IMR-90 (cell line): ENCODE data around the gene PTPRU. TPM values are rescaled to one million over a fixed set of nuclear protein-coding genes. Genes with fewer than 3 reads are reported as not detected.

Experiments used
- ATAC-seq: fragments of 200-7000 bp; cut with Tn5 transposase; 2 replicates; pipeline ENCODE4 v1.9.1; 2020; ENCODE audit warnings: low read depth, mild to moderate bottlenecking, moderate library complexity
- BruUV-seq: library from RNA; stranded (reverse); fragments of 400-500 nt; replicated peaks from 2 replicates; lab custom pipeline; 2021; lab: Mats Ljungman, UMichigan
- CTCF ChIA-PET: fragments of 300-600 bp; formaldehyde crosslinking; extraction: SDS; loops from one replicate; lab custom pipeline; 2021; ENCODE audit warnings: antibody characterized with exemption; lab: Yijun Ruan, JAX
- POLR2A ChIA-PET: fragments of 300-600 bp; sonication (Branson Sonifier 250); formaldehyde crosslinking; loops from one replicate; lab custom pipeline; 2022; ENCODE audit warnings: antibody characterized with exemption; ENCODE audit not compliant: unreplicated experiment; lab: Charles Lee
- DNase-seq: peaks from one replicate; pipeline ENCODE4 v3.0.0; 2013
- H2AFZ ChIP-seq: replicated peaks from 2 replicates; pipeline ENCODE3; 2013; ENCODE audit warnings: low read length, mild to moderate bottlenecking; ENCODE audit not compliant: poor library complexity
- H2AK5ac ChIP-seq: 2 replicates; pipeline ENCODE4 v1.6.1; 2013; ENCODE audit warnings: low read depth, low read length, inconsistent platforms
- H2AK9ac ChIP-seq: replicated peaks from 2 replicates; pipeline ENCODE3; 2013; ENCODE audit warnings: mild to moderate bottlenecking, low read depth, low read length, moderate library complexity; ENCODE audit not compliant: poor library complexity
- H2BK120ac ChIP-seq: 2 replicates; pipeline ENCODE4 v1.6.1; 2013; ENCODE audit warnings: low read depth, low read length, inconsistent platforms
- H2BK15ac ChIP-seq: 3 replicates; pipeline ENCODE4 v1.6.1; 2013; ENCODE audit warnings: low read depth, low read length, inconsistent platforms
- H2BK20ac ChIP-seq: 2 replicates; pipeline ENCODE4 v1.6.1; 2013; ENCODE audit warnings: low read depth, mild to moderate bottlenecking, inconsistent platforms, low read length, moderate library complexity
- H2BK5ac ChIP-seq: 2 replicates; pipeline ENCODE4 v1.6.1; 2013; ENCODE audit warnings: mild to moderate bottlenecking, low read depth, low read length, inconsistent platforms; ENCODE audit not compliant: poor library complexity, severe bottlenecking
- H3K14ac ChIP-seq: replicated peaks from 2 replicates; pipeline ENCODE4 v1.6.1; 2013; ENCODE audit warnings: low read depth, low read length, inconsistent platforms
- H3K18ac ChIP-seq: 2 replicates; pipeline ENCODE4 v1.6.1; 2013; ENCODE audit warnings: low read depth, low read length, control low read depth
- H3K23ac ChIP-seq: 2 replicates; pipeline ENCODE4 v1.6.1; 2013; ENCODE audit warnings: low read depth, low read length, inconsistent platforms
- H3K27ac ChIP-seq: 2 replicates; pipeline ENCODE4 v1.5.1; 2013; ENCODE audit warnings: mild to moderate bottlenecking, control low read depth, low read length; ENCODE audit not compliant: insufficient read depth
- H3K27me3 ChIP-seq: 2 replicates; pipeline ENCODE4 v1.6.1; 2013; ENCODE audit warnings: low read length; ENCODE audit not compliant: control insufficient read depth, insufficient read depth
- H3K36me3 ChIP-seq: 2 replicates; pipeline ENCODE4 v1.6.1; 2013; ENCODE audit warnings: low read length, mixed read lengths; ENCODE audit not compliant: control insufficient read depth, insufficient read depth
- H3K4ac ChIP-seq: 2 replicates; pipeline ENCODE4 v1.6.1; 2013; ENCODE audit warnings: low read depth, low read length, inconsistent platforms
- H3K4me1 ChIP-seq: 2 replicates; pipeline ENCODE4 v1.6.1; 2013; ENCODE audit warnings: low read length, mixed read lengths; ENCODE audit not compliant: control insufficient read depth, insufficient read depth
- H3K4me2 ChIP-seq: 2 replicates; pipeline ENCODE4 v1.6.1; 2013; ENCODE audit warnings: low read depth, mild to moderate bottlenecking, control low read depth, low read length, moderate library complexity
- H3K4me3 ChIP-seq: 2 replicates; pipeline ENCODE4 v1.5.1; 2013; ENCODE audit warnings: low read depth, mild to moderate bottlenecking, control low read depth, low read length, moderate library complexity; ENCODE audit not compliant: insufficient read depth
- H3K56ac ChIP-seq: 2 replicates; pipeline ENCODE4 v1.6.1; 2013; ENCODE audit warnings: low read length, inconsistent platforms; ENCODE audit not compliant: insufficient read depth; ENCODE audit errors: extremely low read depth
- H3K79me1 ChIP-seq, 2 experiments: 2 replicates each; pipeline ENCODE4 v1.6.1; 2013; ENCODE audit warnings: low read length in 2 of 2, inconsistent platforms in 1 of 2, low read depth in 1 of 2
- H3K9ac ChIP-seq: 2 replicates; pipeline ENCODE4 v1.6.1; 2013; ENCODE audit warnings: low read depth, low read length, control low read depth
- H3K9me1 ChIP-seq: 2 replicates; pipeline ENCODE4 v1.6.1; 2013; ENCODE audit warnings: low read length, inconsistent platforms; ENCODE audit not compliant: insufficient read depth
- H3K9me3 ChIP-seq: 2 replicates; pipeline ENCODE4 v1.6.1; 2013; ENCODE audit warnings: low read length; ENCODE audit not compliant: control insufficient read depth, insufficient read depth
- H4K20me1 ChIP-seq: 2 replicates; pipeline ENCODE4 v1.6.1; 2013; ENCODE audit warnings: low read length, inconsistent platforms; ENCODE audit not compliant: insufficient read depth
- H4K5ac ChIP-seq: 2 replicates; pipeline ENCODE4 v1.6.1; 2013; ENCODE audit warnings: mild to moderate bottlenecking, low read depth, low read length, control low read depth
- H4K8ac ChIP-seq, 2 experiments: 2 replicates each; pipeline ENCODE4 v1.6.1; 2013; ENCODE audit warnings: low read depth in 2 of 2, low read length in 2 of 2, control low read depth in 1 of 2, inconsistent platforms in 1 of 2
- H4K91ac ChIP-seq: 2 replicates; pipeline ENCODE4 v1.6.1; 2013; ENCODE audit warnings: low read depth, low read length, inconsistent platforms; ENCODE audit not compliant: insufficient read depth
- BHLHE40 ChIP-seq: fragments of 150-350 bp; IDR thresholded peaks from 2 replicates; pipeline ENCODE4 v1.6.1; 2016; ENCODE audit warnings: mild to moderate bottlenecking, low read depth, low read length
- CEBPB ChIP-seq: IDR thresholded peaks from 2 replicates; pipeline ENCODE4 v1.6.1; 2012; ENCODE audit warnings: low read depth, low read length, improper control_type of control experiment
- CHD1 ChIP-seq: IDR thresholded peaks from 2 replicates; pipeline ENCODE4 v1.6.1; 2012; ENCODE audit warnings: low read depth, low read length, improper control_type of control experiment
- FOS ChIP-seq: fragments of 150-350 bp; IDR thresholded peaks from 2 replicates; pipeline ENCODE4 v1.6.1; 2016; ENCODE audit warnings: low read depth, low read length
- MAFK ChIP-seq: IDR thresholded peaks from 2 replicates; pipeline ENCODE4 v1.6.1; 2012; ENCODE audit warnings: low read depth, low read length, improper control_type of control experiment
- MAZ ChIP-seq: IDR thresholded peaks from 2 replicates; pipeline ENCODE4 v1.6.1; 2012; ENCODE audit warnings: low read depth, mild to moderate bottlenecking, low read length, improper control_type of control experiment, moderate library complexity, borderline replicate concordance
- MXI1 ChIP-seq: IDR thresholded peaks from 2 replicates; pipeline ENCODE4 v1.6.1; 2012; ENCODE audit warnings: low read depth, mild to moderate bottlenecking, low read length, moderate library complexity, borderline replicate concordance
- NFE2L2 ChIP-seq: fragments of 150-350 bp; IDR thresholded peaks from 2 replicates; pipeline ENCODE4 v1.6.1; 2016; ENCODE audit warnings: low read depth, mild to moderate bottlenecking, low read length
- POLR2A ChIP-seq: IDR thresholded peaks from 2 replicates; pipeline ENCODE4 v1.6.1; 2012; ENCODE audit warnings: mild to moderate bottlenecking, low read depth, low read length
- RAD21 ChIP-seq: IDR thresholded peaks from 2 replicates; pipeline ENCODE4 v1.6.1; 2012; ENCODE audit warnings: low read length, improper control_type of control experiment
- RCOR1 ChIP-seq: IDR thresholded peaks from 2 replicates; pipeline ENCODE4 v1.6.1; 2012; ENCODE audit warnings: mild to moderate bottlenecking, low read length, improper control_type of control experiment; ENCODE audit not compliant: insufficient replicate concordance
- RFX5 ChIP-seq: IDR thresholded peaks from 2 replicates; pipeline ENCODE4 v1.8.0; 2012; ENCODE audit warnings: low read depth, mild to moderate bottlenecking, low read length, moderate library complexity
- SMC3 ChIP-seq: fragments of 150-350 bp; IDR thresholded peaks from 2 replicates; pipeline ENCODE4 v1.6.1; 2016; ENCODE audit warnings: low read depth, mild to moderate bottlenecking, antibody characterized with exemption, low read length, moderate library complexity
- WGBS, 2 experiments: methylation state at CpG; one replicate each; pipeline versions ENCODE4 v1.1.5 to v1.1.7; 2013; ENCODE audit warnings: missing lambda C conversion rate in 2 of 2; ENCODE audit not compliant: insufficient read length in 1 of 2; ENCODE audit errors: extremely low coverage in 2 of 2; 5-methylcytosine and 5-hydroxymethylcytosine counted together
- dilution Hi-C: fragments of 300-500 bp; cut with HindIII; formaldehyde crosslinking; loops from one replicate; pipeline ENCODE4 v1.14.3; 2018; ENCODE audit warnings: low sequenced_read_pairs; ENCODE audit not compliant: unreplicated experiment
- in situ Hi-C: fragments of 300-500 bp; cut with MboI; formaldehyde crosslinking; loops from 3 replicates; pipeline ENCODE4 v1.14.3; 2019; ENCODE audit warnings: low sequenced_read_pairs, inconsistent platforms, mixed read lengths
- intact Hi-C: fragments of 100-400 bp; cut with micrococcal nuclease; formaldehyde crosslinking; loops from 2 replicates; pipeline ENCODE4 v1.10.0; 2022
- polyA plus RNA-seq, 3 experiments: library from polyadenylated mRNA; depleted of rRNA; stranded (reverse); fragments of >200 nt; gene quantifications; 2 replicates each; pipeline ENCODE4 v1.2.3, GENCODE V29; 2012; ENCODE audit warnings: low replicate concordance in 1 of 3
- total RNA-seq: library from RNA; depleted of rRNA; stranded (reverse); fragments of >200 nt; gene quantifications from 2 replicates; pipeline ENCODE4 v1.2.3, GENCODE V29; 2012
- TF ChIP-seq, protein P1 (sequence below): fragments of 150-350 bp; IDR thresholded peaks from 2 replicates; pipeline ENCODE4 v1.6.1; 2016; ENCODE audit warnings: low read depth, mild to moderate bottlenecking, low read length, moderate library complexity, borderline replicate concordance
- TF ChIP-seq, protein P2 (sequence below): conservative IDR thresholded peaks from 2 replicates; pipeline ENCODE4 v1.5.1; 2012; ENCODE audit warnings: mild to moderate bottlenecking, low read depth, low read length, improper control_type of control experiment
- TF ChIP-seq, protein P3 (sequence below): fragments of 150-350 bp; IDR thresholded peaks from 2 replicates; pipeline ENCODE4 v1.6.1; 2017; ENCODE audit warnings: mild to moderate bottlenecking, antibody characterized with exemption, low read length, low read depth

Gene PTPRU
- total and polyA plus RNA-seq, 2 of the 4 experiments (the other 2 are of a cell fraction) = 7.0 to 10.7 TPM

DNA sequence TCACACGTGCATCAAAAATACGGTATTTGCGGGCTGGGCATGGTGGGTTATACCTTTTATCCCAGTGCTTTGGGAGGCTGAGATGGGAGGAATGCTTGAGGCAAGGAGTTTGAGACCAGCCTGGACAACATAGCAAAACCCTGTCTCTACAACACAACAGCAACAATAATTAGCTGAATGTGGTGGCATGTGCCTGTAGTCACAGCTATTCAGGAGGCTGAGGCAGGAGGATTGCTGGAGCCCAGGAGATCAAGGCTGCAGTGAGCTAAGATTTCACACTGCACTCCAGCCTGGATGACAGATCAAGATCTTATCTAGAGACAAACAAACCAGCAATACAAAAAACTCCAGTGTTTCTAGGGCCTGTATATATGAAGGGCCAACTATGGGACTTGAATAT, 30.6 kb downstream of the PTPRU start:
- Histone ChIP-seq H2AK9ac (no peak overlapping the region), H4K91ac (no peak overlapping the region), H4K20me1 (no peaks in the 10 kb centered on the region; the same call in 1 of the 2 replicates), H3K4me2 (no peak overlapping the region), H3K9me1 (no peaks in the 10 kb centered on the region; the same call in 1 of the 2 replicates), H2AK5ac (no peak overlapping the region), H2AFZ (no peak overlapping the region), H3K27ac (no peak overlapping the region), H3K79me1 (no peaks in the 10 kb centered on the region), H2BK15ac (no peak overlapping the region), H3K18ac (no peak overlapping the region), H2BK5ac (no peak overlapping the region), H3K9me3 (no peaks in the 10 kb centered on the region), H3K4me1 (peaks cover 6% of the 10 kb centered on the region; the same call in 1 of the 2 replicates), H2BK120ac (no peak overlapping the region), H3K14ac (no peak overlapping the region), H3K4me3 (no peak overlapping the region), H3K9ac (no peak overlapping the region), H3K56ac (no peak overlapping the region), H3K27me3 (no peaks in the 10 kb centered on the region), H4K5ac (no peak overlapping the region), H4K8ac (no peak overlapping the region), H3K36me3 (no peaks in the 10 kb centered on the region), H2BK20ac (no peak overlapping the region), H3K4ac (no peak overlapping the region), H3K23ac (no peak overlapping the region)
- BruUV-seq = no TSS peak
- intact Hi-C loops = no loop called here
- DNase-seq (no peak), ATAC-seq (no peak)
- TF ChIP-seq BHLHE40 = no peak
- TF ChIP-seq RFX5 = no peak
- TF ChIP-seq MAFK = no peak
- TF ChIP-seq NFE2L2 = no peak
- no peak for TF ChIP-seq RAD21
- TF ChIP-seq SMC3 = no peak
- no peak for TF ChIP-seq POLR2A
- TF ChIP-seq RCOR1 = no peak
- TF ChIP-seq, protein P1, sequence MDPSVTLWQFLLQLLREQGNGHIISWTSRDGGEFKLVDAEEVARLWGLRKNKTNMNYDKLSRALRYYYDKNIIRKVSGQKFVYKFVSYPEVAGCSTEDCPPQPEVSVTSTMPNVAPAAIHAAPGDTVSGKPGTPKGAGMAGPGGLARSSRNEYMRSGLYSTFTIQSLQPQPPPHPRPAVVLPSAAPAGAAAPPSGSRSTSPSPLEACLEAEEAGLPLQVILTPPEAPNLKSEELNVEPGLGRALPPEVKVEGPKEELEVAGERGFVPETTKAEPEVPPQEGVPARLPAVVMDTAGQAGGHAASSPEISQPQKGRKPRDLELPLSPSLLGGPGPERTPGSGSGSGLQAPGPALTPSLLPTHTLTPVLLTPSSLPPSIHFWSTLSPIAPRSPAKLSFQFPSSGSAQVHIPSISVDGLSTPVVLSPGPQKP = no peak
- TF ChIP-seq CEBPB = no peak
- TF ChIP-seq FOS = no peak
- TF ChIP-seq MXI1 = no peak
- TF ChIP-seq MAZ = no peak
- TF ChIP-seq, protein P2, sequence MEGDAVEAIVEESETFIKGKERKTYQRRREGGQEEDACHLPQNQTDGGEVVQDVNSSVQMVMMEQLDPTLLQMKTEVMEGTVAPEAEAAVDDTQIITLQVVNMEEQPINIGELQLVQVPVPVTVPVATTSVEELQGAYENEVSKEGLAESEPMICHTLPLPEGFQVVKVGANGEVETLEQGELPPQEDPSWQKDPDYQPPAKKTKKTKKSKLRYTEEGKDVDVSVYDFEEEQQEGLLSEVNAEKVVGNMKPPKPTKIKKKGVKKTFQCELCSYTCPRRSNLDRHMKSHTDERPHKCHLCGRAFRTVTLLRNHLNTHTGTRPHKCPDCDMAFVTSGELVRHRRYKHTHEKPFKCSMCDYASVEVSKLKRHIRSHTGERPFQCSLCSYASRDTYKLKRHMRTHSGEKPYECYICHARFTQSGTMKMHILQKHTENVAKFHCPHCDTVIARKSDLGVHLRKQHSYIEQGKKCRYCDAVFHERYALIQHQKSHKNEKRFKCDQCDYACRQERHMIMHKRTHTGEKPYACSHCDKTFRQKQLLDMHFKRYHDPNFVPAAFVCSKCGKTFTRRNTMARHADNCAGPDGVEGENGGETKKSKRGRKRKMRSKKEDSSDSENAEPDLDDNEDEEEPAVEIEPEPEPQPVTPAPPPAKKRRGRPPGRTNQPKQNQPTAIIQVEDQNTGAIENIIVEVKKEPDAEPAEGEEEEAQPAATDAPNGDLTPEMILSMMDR = no peak
- TF ChIP-seq CHD1 = no peak
- TF ChIP-seq, protein P3, sequence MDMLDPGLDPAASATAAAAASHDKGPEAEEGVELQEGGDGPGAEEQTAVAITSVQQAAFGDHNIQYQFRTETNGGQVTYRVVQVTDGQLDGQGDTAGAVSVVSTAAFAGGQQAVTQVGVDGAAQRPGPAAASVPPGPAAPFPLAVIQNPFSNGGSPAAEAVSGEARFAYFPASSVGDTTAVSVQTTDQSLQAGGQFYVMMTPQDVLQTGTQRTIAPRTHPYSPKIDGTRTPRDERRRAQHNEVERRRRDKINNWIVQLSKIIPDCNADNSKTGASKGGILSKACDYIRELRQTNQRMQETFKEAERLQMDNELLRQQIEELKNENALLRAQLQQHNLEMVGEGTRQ = no peak
- in situ Hi-C loops = no loop called here
- dilution Hi-C loops = no loop called here
- CTCF ChIA-PET = interaction anchor here (0.6 kb wide), 1 partner anchor 40 kb away, joined by 3 read pairs; no protein-coding TSS in a partner anchor
- POLR2A ChIA-PET = no interaction called here
- WGBS, 2 experiments = no CpG with 5 or more reads among the region's 3 CpGs
